Ascending aorta (tissue), 2 donors: Measurements from ENCODE around the gene YIPF6. TPM values are rescaled to one million over a fixed set of nuclear protein-coding genes. Genes with fewer than 3 reads are reported as not detected.

Experiments
- DNase-seq, 2 donors: peaks; one replicate each; pipeline ENCODE4 v3.0.0-alpha.2; 2019; ENCODE audit warnings: low spot score in 2 of 2
- H3K27ac ChIP-seq, 2 donors: fragments of 200-600 bp; sonication (generic); one replicate each; pipeline ENCODE4 v1.5.1; 2016 to 2017; ENCODE audit warnings: mild to moderate bottlenecking in 1 of 2
- H3K27me3 ChIP-seq: fragments of 200-600 bp; sonication (generic); one replicate; pipeline ENCODE4 v1.5.1; 2017
- H3K36me3 ChIP-seq, 2 donors: fragments of 200-600 bp; sonication (generic); one replicate each; pipeline ENCODE4 v1.5.1; 2016
- H3K4me1 ChIP-seq, 2 donors: fragments of 200-600 bp; sonication (generic); one replicate each; pipeline ENCODE4 v1.5.1; 2016 to 2017; ENCODE audit warnings: mild to moderate bottlenecking in 1 of 2
- H3K4me3 ChIP-seq, 2 donors: fragments of 200-600 bp; sonication (generic); one replicate each; pipeline ENCODE4 v1.5.1; 2016 to 2017; ENCODE audit warnings: mild to moderate bottlenecking in 1 of 2
- H3K9me3 ChIP-seq, 2 donors: fragments of 200-600 bp; sonication (generic); one replicate each; pipeline ENCODE4 v1.5.1; 2016
- intact Hi-C: fragments of 100-400 bp; cut with DNase I; formaldehyde crosslinking; loops from one replicate; pipeline ENCODE4 v1.15.1; 2023
- total RNA-seq: library from RNA; depleted of rRNA; stranded (reverse); fragments of >200 nt; gene quantifications from one replicate; pipeline ENCODE4 v1.1.0, GENCODE V29; 2016
- TF ChIP-seq, protein P1 (sequence below), 3 experiments: fragments of 200-600 bp in 2 of 3; fragments of 450-650 bp in 1 of 3; sonication (generic) in 2 of 3; IDR thresholded peaks; one replicate each; pipeline ENCODE4 v1.5.1; 2016 to 2019; ENCODE audit warnings: antibody characterized with exemption in 3 of 3, mild to moderate bottlenecking in 1 of 3, moderate library complexity in 1 of 3

YIPF6 gene
- total RNA-seq, 1 donor from 2014 or later, result 14.4 TPM

GRCh38 chrX:68498044-68498507, 775 bp upstream of the YIPF6 start:
- DNase-seq, result no peak
- Histone ChIP-seq H3K36me3 (no peaks in the 10 kb centered on the region), H3K27ac (peak overlapping the region; percentile 85 to 95), H3K9me3 (no peaks in the 10 kb centered on the region), H3K4me1 (no peaks in the 10 kb centered on the region), H3K4me3 (peak overlapping the region; percentile 62 to 66), H3K27me3 (no peaks in the 10 kb centered on the region)
- intact Hi-C loops, result loop anchor here (2.0 to 10.0 kb wide), 3 partner anchors 65 to 951 kb away; partner anchors contain the start of genes OPHN1 and PJA1
- TF ChIP-seq, protein P1, sequence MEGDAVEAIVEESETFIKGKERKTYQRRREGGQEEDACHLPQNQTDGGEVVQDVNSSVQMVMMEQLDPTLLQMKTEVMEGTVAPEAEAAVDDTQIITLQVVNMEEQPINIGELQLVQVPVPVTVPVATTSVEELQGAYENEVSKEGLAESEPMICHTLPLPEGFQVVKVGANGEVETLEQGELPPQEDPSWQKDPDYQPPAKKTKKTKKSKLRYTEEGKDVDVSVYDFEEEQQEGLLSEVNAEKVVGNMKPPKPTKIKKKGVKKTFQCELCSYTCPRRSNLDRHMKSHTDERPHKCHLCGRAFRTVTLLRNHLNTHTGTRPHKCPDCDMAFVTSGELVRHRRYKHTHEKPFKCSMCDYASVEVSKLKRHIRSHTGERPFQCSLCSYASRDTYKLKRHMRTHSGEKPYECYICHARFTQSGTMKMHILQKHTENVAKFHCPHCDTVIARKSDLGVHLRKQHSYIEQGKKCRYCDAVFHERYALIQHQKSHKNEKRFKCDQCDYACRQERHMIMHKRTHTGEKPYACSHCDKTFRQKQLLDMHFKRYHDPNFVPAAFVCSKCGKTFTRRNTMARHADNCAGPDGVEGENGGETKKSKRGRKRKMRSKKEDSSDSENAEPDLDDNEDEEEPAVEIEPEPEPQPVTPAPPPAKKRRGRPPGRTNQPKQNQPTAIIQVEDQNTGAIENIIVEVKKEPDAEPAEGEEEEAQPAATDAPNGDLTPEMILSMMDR (IDR thresholded peaks at IDR 0.05), result no peak

GRCh38 chrX:68499543-68500504, 973 bp downstream of the YIPF6 start:
- H3K4me3 ChIP-seq, result peak overlapping the region; percentile 62 to 66
- peak overlapping the region; percentile 85 to 95 for H3K27ac ChIP-seq
- intact Hi-C loops, result loop anchor here (2.0 to 10.0 kb wide), 3 partner anchors 67 to 953 kb away; partner anchors contain the start of genes OPHN1 and PJA1
- no peaks in the 10 kb centered on the region for H3K27me3 ChIP-seq
- no peaks in the 10 kb centered on the region for H3K4me1 ChIP-seq
- DNase-seq, result no peak
- TF ChIP-seq, protein P1 (IDR thresholded peaks at IDR 0.05), result no peak
- H3K36me3 ChIP-seq, result no peaks in the 10 kb centered on the region
- H3K9me3 ChIP-seq, result no peaks in the 10 kb centered on the region

DNA sequence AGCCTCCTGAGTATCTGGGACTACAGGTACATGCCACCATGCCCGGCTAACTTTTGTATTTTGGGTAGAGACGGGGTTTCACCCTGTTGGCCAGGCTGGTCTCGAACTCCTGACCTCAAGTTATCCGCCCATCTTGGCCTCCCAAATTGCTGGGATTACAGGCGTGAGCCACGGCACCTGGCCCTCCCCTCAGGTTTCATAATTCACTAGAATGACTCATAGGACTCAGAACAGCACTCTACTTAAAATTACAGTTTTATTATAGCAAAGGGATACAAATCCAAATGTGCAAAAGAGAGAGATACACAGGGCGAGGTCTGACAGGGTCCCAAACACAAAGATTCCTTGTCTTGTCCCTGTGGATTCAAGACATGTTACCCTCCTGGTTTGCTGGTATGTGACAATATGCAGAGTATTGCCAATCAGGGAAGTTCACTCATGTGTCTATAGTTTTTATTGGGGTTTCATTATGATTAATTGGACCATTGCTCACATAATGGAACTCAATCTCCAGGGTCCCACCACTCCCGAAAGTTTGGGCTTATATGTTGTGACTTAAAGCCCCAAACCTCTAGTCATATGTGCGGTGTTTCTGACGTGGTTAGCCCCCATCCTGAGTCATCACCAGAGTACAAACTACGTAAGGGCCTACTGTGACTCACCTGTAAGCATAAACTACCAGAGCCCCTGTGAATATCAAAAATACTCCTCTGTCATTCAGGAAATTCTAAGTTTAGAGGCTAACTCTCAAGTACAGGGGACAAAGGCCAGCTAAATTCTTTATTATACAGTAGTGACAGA, 5.2 kb downstream of the YIPF6 start:
- TF ChIP-seq, protein P1 (IDR thresholded peaks at IDR 0.05), result no peak
- intact Hi-C loops, result no loop called here
- Histone ChIP-seq H3K9me3 (no peaks in the 10 kb centered on the region), H3K27ac (no peak overlapping the region), H3K36me3 (no peaks in the 10 kb centered on the region), H3K27me3 (no peaks in the 10 kb centered on the region), H3K4me3 (no peak overlapping the region), H3K4me1 (no peaks in the 10 kb centered on the region)
- no peak for DNase-seq

GRCh38 chrX:68506649-68507048, 7.8 kb downstream of the YIPF6 start:
- no peaks in the 10 kb centered on the region for H3K27me3 ChIP-seq
- TF ChIP-seq, protein P1 (IDR thresholded peaks at IDR 0.05), result no peak
- no peaks in the 10 kb centered on the region for H3K9me3 ChIP-seq
- H3K4me3 ChIP-seq, result no peak overlapping the region
- intact Hi-C loops, result no loop called here
- H3K27ac ChIP-seq, result no peak overlapping the region
- peaks cover 0 to under 1% of the 10 kb centered on the region in 2 donors for H3K36me3 ChIP-seq
- no peaks in the 10 kb centered on the region for H3K4me1 ChIP-seq
- no peak for DNase-seq

- Histone ChIP-seq H3K9me3 (no peaks in the 10 kb centered on the region), H3K4me1 (no peaks in the 10 kb centered on the region), H3K36me3 (peaks cover 6 to 8% of the 10 kb centered on the region in 2 donors), H3K27ac (no peak overlapping the region), H3K4me3 (no peak overlapping the region), H3K27me3 (no peaks in the 10 kb centered on the region)
- intact Hi-C loops, result no loop called here
- TF ChIP-seq, protein P1 (IDR thresholded peaks at IDR 0.05), result no peak
- DNase-seq, result no peak
Observed at GRCh38 chrX:68508799-68509198, 9.9 kb downstream of the YIPF6 start.
